ENCODE measurements around the gene DCAF5.
"Not testable (repeated sequence)": the region's sequence is repeated elsewhere in the genome, so short reads cannot be mapped to it uniquely, and the experiment has no call there.

The DCAF5 gene

DNA sequence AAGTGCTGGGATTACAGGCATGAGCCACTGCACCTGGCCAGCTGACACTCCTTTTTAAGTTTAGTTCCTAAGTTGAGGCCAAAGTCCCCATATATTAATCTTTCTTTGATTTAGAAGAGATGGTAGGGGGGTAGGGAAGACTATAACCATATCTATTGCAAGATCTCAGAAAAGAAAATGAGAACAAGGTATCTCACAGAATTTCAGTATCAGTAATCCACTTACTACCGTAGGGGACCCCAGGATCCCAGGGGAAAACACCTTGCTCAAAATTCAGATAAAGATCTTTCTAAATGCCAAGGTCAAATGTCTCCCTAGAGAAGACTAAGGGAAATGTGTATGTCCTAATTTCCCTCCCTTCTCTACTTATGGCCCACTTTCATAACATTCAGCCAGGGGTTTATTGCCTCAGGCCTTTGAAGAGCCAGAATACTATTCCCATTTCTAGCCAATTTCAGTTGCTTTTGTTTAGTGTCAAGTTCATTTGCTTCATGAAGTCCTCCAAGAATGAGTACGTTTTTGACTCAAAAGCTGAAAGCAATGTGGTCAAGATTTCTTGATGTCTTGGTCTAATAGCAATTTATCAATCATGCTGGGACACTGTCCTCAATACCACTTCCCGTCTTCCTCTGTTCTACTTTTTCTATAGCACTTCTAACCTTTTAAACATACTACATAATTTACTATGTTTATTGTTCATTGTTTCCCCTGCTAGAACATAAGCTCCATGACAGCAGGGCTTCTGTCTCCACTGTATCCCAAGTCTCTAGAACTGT, 86.3 kb downstream of the DCAF5 start:
- no peak for DNase-seq

DNA sequence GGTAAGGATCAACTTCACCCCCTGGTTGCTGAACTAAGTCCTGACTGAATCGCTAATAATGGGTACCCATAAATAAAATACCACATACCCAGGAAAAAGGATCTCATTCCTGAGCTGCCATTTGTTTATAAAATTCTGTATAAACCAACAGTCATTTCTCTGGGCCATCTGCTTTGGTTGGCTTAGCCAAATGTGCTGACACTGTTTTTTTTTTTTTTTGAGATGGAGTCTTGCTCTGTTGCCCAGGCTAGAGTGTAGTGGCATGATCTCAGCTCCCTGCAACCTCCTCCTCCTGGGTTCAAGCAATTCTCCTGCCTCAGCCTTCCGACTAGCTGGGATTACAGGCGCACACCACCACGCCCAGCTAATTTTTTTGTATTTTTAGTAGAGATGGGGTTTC, 87.0 kb downstream of the DCAF5 start:
- DNase-seq = not testable (repeated sequence)

DNA sequence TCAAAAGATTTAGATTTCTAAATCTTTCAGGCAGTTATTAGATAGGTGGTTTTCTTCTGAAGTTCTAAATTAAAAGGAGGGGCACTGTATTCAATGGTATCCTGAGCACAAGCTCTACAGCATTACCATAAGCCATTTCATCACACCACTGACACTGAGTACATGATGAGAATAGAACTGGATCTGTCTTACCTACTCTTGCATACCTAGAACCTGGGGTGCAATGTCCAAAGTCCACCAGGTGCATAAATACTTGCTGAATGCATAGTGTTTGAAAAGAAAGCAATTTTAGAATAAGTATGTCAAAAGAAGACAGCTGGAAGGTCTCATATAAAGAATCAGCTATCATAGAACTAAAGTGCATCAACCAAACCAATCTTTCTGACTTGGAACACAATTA, 88.3 kb downstream of the DCAF5 start:
- no peak for DNase-seq

DNA sequence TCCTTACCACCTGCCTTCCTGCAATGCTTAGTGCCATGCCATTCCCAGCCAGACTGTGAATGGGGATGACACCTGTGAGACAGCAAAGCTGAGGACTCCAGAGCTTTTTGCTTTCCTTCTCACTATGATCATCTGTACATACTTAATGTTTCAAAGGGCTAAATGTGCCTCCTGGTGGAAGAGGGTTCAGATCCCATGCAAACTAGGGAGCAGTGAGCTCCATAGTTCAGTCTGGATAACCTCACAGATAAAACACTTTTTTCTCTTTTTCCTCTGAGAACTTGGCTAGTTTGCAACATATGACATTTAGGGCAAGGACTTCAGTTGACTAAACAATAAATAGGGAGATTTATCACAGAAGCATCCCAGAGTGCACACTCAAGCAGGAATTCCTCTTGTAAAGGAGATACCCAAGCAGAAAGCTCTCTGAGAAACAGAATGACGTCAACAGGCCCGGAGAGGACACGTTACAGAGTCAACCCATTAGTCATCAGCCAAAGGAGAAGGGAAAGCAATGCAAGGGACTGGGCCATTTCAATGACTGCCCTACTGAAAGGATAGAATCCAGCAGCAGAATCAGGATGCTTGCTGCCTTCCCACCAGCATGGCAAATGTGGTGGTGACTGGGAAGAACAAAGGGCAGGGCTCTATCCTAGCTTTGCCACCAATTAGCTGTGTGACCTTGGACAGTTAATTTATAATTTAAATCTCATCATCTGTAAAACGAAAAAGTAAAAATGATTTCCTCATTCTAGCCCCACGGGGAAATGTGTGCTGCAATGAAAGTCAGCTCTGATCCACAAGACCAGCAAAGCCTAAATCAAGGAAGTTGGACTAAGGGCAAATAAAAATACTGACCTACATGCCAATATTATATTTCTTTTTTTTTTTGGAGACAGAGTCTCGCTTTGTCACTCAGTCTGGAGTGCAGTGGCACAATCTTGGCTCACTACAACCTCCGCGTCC, 93.0 kb downstream of the DCAF5 start:
- DNase-seq = no peak

DNA sequence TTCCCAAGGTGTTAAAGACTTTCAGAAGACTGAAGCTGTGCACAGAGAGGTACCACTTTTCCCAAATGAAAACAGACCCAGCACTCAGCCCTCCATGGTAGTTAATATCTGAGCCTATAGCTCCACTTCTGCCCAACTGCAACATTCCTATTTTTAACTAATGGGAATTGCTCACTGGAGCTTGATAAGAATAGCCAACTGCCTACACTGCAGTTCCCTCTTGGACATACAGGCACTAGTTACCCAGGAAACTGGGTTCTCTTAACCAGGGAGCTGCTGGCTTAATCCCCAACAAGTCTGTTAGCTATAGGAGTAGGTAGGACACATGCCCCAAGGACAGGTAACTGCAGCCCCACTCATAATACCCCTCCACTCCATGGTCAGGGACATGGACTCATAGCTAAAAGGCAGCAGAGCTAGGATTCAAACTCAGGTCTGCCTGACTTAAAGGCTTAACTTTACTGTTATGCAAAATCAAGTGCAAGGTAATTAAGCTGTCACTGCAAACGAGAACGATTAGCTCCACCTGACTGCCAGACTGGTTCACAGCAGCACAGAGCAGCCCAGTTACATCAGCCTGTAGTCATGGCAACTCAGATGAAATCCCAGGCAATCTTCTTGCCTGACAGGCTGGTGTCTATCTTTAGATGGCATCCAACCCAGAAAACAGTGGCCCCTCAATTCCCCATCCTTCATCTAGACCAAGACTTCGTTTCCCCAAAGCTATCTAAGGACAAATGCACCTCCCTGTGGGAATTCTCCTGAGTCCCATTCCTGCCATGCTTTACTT, 96.7 kb downstream of the DCAF5 start:
- no peak for DNase-seq

DNA sequence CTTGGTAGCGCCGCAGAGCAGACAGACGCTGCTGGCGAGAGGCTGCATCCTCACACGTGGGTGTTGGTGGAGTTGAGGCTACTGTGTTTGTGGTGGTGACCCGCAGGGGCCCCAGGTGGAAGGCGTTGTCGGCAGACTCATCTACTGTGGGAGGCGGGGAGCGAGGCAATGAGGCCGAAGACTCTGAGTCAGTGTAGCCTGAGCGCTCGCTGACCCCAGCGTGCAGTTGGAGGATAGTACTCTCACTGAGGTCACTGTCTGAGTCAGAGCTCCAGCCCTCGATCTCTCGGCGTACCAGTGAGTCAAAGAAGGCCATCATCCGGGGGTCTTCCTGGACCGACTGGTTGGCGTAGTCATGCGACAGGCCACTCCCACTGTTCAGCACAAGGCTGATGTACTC, 97.8 kb downstream of the DCAF5 start:
- no peak for DNase-seq

DNA sequence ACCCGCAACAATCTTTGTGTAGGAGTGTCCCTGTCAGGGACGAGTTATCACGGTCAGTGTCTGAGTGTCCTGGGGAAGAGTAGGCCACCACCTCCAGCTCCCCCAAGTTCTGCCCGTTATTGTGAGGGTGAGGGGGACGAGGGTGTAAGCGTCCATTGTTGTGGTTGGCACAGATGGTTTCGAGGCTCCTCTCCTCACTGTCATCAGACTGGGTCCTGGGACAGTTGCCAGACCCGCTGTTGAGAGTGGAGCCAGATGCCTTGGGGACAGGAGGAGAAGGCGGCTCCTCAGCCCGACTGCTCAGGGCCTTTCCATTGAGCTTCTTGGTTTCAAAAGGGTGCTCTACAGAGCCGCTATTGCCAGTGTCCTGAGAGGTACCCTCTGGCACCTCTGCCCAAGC, 98.9 kb downstream of the DCAF5 start:
- no peak for DNase-seq

DNA sequence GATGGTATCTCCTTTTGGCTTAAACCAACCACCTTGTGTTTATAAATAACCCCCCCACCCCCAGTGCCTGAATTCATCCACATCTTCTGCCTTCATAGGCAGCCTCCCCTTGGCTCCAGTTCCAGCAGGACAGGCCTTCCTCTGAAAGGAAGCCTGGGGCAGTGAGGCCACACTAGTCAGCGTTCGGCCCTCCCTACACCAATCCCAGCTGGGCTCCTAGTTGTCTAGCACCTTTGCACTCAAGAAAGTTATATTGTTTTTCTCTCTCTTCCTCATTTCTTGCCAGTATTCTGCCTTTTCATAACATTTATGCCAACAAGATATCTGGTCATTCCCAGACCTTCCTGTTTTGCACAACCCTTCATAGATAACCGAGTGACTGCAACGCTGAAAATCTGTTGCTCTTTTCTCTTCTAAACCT, 100.7 kb downstream of the DCAF5 start:
- no peak for DNase-seq

DNA sequence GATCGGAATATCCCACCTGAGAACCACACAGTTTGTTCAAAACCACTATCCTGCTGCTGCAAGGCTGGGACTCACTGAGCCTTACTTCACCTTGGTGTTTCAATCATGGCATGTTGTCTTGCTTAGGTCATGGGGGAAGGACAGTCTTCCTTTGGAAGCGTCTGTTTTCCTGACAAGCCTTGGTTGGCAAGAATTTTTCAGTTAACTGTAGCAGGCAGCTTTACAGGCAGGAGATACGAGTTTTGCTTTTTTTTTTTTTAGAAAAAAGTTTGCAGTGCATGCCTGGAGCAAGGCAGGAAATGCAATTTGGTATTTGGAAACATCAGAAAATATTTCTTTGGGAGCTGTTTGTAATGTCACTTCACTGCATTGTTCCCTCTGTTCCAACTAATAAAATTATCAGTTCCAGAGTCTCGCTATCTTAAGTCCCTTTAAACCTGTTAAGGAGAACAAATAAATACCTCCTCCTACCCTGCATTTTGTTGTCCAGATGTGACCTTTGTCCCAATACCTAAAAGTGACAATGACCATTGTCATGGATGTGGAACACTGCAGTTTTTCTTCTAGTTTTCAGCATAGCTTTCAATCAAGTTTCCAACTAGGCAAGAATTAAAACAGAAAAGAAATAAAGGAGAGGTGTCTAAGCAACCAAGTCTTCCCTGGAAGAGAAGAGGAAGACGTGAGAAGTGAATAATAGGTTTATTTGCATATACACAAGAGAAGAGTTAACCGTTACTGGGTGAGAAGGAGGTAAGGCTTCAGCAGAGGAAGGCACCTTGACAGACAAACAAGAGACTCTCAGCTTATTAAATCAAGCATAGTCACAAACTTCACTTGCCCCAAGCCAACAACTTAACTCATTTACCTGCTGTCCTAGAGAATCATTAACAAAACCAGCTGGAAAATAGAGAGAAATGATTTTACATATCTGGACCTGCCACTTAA, 102.4 kb downstream of the DCAF5 start:
- no peak for DNase-seq

DNA sequence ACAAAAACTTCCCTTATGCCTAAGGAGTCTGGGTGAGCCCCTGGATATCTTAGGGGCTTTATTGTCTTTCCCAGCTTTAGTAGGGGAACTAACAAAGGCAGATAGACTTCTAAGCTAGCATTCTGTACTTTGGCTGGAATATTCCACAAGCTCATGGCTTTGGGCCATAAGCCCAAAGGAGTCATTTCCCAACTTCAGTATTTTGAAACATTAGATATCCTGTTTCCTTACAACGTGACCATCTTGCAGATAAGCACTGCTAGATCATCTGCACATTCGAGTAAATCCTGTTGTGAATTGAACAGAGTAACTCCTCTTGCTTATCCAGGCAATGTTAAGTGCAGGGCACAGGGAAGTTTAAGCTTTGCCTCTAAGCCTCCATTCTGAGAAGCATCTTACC, 103.2 kb downstream of the DCAF5 start:
- no peak for DNase-seq

DNA sequence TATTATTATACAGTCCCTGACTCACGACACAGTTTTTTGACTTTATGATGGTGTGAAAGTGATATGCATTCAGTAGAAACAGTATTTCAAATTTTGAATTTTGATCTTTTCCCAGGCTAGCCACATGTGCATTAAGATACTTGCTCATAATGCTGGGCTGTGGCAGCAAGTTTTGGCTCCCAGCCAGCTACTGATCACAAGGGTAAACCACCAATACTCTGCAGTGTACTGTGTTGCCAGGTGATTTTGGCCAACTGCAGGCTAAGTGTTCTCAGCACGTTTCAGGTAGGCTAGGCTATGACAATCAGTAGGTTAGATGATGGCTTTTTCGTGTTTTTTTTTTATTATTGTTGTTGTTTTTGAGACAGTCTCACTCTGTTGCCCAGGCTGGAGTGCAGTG, 104.5 kb downstream of the DCAF5 start:
- DNase-seq = peak; percentile 93

DNA sequence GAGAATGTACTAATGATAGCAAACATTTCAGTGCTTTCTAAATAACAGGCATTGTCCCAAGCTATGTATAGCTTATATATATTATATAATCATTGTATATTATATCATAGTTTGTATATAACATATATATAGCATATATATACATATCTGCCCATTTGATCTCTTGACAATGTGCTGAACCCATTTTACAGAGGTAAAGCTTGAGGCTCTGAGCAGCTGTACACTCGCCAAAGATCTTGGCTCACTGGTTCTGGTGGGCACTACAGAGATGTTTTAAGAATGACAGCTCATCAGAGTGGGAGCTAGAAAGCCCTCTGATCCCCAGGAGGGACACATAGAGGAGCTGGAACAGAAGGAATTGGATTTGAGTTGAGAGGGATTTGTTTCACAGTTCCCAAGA, 105.7 kb downstream of the DCAF5 start:
- DNase-seq = no peak

DNA sequence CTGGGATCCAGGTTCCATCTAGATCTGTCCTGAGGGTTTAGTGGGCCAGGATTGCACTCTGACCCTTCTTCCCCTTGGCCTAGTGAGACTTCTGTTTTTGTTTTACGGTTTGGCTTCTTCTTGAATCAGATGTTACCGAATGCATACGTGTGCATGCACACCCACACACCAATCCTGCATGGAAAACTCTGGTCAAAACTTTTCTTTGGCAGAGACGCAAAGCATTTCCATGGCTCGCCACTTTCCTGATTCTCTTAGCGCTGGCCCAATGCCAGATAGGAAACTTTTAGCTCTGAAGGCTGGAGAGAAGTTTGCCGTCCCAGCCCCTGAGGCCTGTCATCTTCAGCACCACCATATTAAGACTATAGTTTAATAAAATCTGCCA, 106.5 kb downstream of the DCAF5 start:
- DNase-seq = no peak

DNA sequence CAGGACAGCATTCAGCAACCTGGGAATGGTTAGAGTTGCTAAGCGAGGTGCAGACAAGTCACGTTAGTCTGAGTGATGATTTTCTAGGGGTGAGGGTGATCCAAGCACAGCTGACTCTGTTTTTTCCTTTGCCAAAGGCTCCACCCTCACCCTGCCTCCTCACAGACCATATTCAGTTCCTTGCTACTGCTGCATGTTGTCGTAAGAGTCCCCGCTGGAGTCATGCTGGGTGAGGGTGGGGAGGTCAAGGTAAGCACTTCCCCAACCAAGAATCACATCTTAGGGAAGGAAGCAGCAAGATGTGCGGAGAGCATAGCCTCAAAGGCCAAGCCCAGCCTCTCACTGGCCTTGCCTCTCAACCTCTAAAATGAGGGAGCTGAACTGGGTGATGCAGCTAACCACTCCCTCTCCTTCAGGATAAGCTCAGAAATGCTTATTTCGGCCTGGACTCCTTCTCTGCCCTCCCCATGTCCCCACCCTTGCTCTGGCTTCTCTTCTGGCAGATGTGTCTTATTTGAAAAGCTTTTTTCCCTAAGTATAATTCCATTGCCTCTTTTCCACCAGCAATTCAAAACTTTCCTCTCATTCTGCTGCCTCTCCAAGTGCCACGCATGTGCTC, 107.0 kb downstream of the DCAF5 start:
- DNase-seq = no peak

DNA sequence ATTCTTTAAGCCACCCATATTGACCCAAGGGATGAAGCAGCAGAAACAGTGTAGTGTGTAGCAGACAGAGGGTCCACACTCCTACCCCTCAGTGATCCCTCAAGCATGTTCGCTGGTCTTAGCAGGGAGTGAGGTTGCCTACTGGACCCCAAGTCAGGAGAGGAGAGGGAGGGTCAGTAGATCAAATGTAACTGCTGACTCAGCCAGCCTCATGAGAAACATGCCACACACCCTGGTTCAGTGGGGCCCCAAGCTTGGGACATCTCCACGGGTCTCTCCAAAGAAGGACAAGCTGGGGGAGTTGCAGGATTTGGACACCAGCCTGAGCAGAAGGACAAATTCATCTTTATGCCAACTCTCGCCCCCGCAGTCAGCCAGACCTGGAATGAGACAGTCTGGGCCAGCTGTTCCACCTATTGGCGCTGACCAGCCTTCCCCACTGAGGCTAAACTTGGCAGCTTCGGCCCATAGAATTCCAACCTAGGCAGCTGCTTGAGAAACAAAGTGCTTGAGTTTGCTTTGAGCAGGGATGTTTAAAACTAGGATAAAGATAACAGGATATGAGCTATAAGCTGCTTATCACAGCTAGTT, 107.9 kb downstream of the DCAF5 start:
- DNase-seq = no peak

DNA sequence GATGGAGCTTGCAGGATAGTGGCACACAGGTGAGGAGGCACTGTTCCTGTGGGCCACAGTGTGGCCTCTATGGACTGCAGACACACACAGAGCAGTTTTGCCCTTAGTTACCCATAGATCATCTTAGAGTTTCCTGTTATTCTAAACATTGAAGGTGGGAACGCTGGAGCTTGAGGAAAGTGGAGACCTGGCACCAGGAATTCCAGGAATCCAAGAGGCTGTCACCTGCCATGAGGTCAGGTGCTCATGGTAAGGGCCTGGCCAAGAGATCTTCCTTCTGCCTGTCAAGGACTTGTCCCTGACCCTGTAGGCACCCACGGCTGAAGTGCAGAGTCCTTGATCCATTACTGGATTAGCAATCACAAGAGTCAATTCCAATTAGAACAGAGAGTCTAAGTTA, 108.6 kb downstream of the DCAF5 start:
- no peak for DNase-seq

DNA sequence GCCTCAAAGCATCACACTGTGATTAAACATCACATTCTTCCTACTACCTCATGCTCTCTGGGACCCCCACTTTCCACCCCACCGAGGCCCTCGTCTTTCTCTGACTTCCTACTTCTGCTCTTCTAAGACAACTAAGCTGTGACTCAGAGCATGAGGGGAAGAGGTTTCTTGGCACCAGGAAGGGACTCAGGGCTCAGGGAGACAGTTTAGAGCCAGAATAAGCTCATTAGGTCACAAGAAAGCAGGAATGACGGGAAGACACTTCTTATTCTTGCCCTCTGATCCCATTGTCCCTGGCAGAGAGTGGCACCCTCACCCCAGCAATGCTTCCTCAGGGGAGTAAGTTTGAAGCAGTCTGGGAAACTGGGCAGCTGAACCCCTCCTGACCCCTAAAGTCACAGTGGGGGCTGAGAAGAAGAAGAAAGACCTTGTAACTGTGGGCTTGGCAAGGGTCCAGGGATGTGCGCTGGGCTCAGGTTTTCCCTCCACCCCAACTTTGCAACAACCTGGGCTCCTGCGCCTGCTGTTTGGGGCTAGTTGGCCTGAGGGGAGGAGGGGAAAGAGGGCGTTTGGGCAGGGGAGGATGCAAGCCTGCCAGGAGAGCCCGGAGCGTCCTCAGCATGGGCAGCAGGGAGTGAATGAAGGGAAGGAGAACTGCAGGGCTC, 109.2 kb downstream of the DCAF5 start:
- DNase-seq = no peak

DNA sequence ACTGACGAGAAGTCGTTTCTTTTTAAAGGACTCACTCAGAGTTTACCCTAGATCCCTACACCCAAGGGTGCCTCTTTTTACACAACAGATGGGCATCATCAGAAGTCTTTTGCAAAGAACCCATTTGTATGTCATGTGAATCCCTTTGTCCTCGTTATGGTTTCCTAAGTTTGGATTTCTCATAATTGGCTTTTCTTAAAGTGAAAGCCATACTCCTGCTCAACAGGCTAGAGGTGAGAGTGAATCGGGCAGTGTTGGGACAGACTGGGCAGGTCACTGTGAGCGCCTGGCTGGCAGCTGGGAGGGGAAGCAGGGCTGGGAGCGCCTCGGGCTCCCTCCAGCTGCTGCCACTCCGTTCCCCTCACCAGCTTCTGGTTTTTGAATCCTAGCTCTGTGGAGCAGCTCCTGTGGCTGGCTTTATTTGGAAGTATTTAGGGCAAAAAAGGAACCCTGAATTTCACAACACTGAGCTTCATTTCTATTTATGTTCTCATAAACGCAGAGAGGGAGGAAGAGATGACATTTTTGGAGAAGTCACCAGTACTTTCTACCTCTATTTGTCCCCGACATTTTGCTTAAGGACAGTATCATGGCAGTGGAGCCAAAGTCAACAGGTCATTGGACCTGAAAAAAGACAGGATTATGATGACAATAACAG, 110.0 kb downstream of the DCAF5 start:
- DNase-seq = no peak

DNA sequence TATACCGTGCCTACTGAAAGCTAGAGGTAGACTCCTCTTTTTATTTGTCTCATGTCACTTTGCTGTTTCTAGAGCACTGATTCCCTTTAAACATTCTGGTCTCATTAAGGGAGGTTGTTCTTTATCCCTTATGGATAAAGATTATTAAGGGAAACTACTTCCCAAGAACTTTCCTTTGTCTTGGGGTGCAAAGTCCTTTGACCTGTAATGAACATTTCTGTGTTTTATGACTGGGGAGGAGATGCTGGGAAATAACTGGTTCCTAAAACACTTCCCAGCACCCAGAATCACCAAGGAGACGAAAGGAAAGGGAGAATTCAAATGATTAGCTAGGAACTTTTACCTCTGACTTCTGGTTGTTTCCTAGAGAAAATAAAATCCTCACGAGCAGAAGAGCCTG, 110.6 kb downstream of the DCAF5 start:
- no peak for DNase-seq

DNA sequence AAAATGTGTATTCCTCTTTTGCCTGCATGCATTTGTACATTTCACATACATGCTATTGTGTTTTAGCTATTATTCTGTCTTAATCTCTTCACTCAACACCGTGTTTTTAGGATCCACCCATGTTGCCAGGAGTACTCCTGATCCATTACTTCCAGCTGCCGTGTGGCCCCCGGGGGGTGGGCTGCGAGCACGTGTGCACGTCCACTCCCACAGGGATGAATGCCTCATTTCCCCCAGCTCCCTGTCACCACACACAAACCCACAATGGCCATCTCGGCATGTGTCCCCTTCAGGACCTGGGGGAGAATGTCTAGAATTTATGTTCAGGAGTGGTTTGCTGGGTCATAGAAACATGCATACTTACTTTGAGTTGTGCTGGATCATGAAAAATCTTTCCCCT, 111.1 kb downstream of the DCAF5 start:
- no peak for DNase-seq
